ENCODE results near the gene NWD2.
A peak's percentile ranks its signal among the peaks of the same experiment; 100 is the strongest.

DNA sequence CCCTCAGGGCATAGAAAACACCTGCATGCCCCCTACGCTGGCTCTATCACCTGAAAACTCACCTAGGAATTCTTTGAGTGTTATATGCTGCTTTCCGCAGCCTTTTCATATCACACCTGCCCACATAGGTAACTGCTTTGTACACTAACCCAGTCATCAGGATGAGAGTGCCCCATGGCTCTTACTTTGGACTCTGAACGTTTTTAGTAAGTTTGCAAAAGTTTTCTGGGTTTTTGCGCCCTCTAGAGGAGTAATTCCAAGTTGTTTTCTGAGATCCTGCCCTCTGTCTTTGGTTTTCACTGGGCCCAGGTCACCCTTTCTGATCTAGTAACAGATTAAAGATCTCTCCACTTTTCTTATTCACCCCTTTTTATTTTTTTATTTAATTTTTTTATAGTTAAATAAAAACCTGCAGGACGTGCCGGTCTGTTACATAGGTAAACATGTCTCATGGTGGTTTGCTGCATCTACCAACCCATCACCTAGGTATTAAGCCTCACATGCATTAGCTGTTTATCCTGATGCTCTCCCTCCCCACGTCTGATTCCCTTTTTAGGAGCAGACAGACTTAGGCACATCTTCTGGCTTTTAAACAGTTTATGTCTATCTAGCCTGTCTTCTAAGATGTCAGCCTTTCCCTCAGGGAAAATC lies 139.2 kb downstream of the NWD2 start:
- no peak for TF ChIP-seq EZH2phosphoT487 (IDR thresholded peaks at IDR 0.05; ENCODE audit: borderline replicate concordance, low read length)
- TF ChIP-seq, protein P1, sequence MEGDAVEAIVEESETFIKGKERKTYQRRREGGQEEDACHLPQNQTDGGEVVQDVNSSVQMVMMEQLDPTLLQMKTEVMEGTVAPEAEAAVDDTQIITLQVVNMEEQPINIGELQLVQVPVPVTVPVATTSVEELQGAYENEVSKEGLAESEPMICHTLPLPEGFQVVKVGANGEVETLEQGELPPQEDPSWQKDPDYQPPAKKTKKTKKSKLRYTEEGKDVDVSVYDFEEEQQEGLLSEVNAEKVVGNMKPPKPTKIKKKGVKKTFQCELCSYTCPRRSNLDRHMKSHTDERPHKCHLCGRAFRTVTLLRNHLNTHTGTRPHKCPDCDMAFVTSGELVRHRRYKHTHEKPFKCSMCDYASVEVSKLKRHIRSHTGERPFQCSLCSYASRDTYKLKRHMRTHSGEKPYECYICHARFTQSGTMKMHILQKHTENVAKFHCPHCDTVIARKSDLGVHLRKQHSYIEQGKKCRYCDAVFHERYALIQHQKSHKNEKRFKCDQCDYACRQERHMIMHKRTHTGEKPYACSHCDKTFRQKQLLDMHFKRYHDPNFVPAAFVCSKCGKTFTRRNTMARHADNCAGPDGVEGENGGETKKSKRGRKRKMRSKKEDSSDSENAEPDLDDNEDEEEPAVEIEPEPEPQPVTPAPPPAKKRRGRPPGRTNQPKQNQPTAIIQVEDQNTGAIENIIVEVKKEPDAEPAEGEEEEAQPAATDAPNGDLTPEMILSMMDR (conservative IDR thresholded peaks at IDR 0.05; ENCODE audit: low read depth, low read length) = peak; percentile 65
